ENCODE data around the gene OSTM1. TPM values are rescaled to one million over a fixed set of nuclear protein-coding genes. Genes with fewer than 3 reads are reported as not detected.

OSTM1 gene
- polyA plus RNA-seq, 1 of the 3 experiments (the other 2 are of a cell fraction), result 10.1 TPM

DNA sequence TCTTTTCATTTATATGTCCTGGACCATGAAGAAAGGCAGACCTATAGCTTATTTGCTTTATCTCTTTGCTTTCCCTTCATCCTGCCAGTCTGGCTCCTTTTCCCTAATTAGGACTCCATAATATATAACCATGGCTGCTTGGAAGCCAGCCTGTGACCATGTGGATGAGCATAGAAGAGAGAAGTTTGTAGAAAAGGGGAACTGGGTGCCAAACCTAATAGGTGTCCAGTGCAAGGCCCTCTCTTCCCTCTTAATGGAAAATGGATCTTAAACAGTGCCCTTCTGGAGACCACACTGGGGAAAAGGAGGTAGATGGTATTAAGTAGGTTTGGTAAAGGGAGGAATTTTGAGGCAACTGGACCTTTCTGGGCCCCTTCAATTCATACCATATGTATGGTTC, 16.7 kb upstream of the OSTM1 start:
- Histone ChIP-seq H3K9me2 (no peaks in the 10 kb centered on the region), H3K4me1 (ENCODE audit: control insufficient read depth in 1 of 2, insufficient read depth in 2 of 2, low read depth in 1 of 2, low read length in 1 of 2) (no peaks in the 10 kb centered on the region), H2AFZ (ENCODE audit: low read depth) (no peak overlapping the region), H3K9me3 (no peaks in the 10 kb centered on the region), H3F3A (replicated peaks; ENCODE audit: insufficient read depth) (no peaks in the 10 kb centered on the region), H3K79me2 (ENCODE audit: insufficient read depth) (no peaks in the 10 kb centered on the region), H3K36me3 (replicated peaks in 1 of 2; ENCODE audit: control insufficient read depth in 1 of 2, insufficient read depth in 2 of 2, low read length in 1 of 2) (no peaks in the 10 kb centered on the region), H3K9ac (no peak overlapping the region), H3K4me2 (no peak overlapping the region), H3K27ac (ENCODE audit: low read depth in 2 of 2, low read length in 1 of 2) (no peak overlapping the region), H3K27me3 (ENCODE audit: insufficient read depth) (no peaks in the 10 kb centered on the region), H3K4me3 (ENCODE audit: low read depth in 2 of 2, low read length in 1 of 2) (no peak overlapping the region), H4K20me1 (ENCODE audit: insufficient read depth) (no peaks in the 10 kb centered on the region)
- DNase-seq, result no peak
- ChIA-PET POLR2A (no interaction called here), CTCF (interaction anchor here (1.1 to 1.5 kb wide), 3 partner anchors 110 to 406 kb away, joined by 3 to 4 read pairs (median 3); no protein-coding TSS in a partner anchor)
- TF ChIP-seq TCF12 (IDR thresholded peaks at IDR 0.05) (no peak), TEAD4 (IDR thresholded peaks at IDR 0.05; ENCODE audit: borderline replicate concordance, insufficient read depth) (no peak), NFIC (IDR thresholded peaks at IDR 0.05; ENCODE audit: borderline replicate concordance) (no peak), FOXJ3 (CRISPR knock-in tag; IDR thresholded peaks at IDR 0.05) (no peak), FOSL2 (IDR thresholded peaks at IDR 0.05; ENCODE audit: borderline replicate concordance, low read depth) (no peak), RFX5 (IDR thresholded peaks at IDR 0.05; ENCODE audit: low read length) (no peak), PBX3 (IDR thresholded peaks at IDR 0.05) (no peak), GATA2 (CRISPR knock-in tag; IDR thresholded peaks at IDR 0.05) (no peak), RXRA (IDR thresholded peaks at IDR 0.05; ENCODE audit: borderline replicate concordance, low read depth) (no peak), SMC3 (IDR thresholded peaks at IDR 0.05; ENCODE audit: low read depth, low read length) (no peak), ELF1 (IDR thresholded peaks at IDR 0.05) (no peak), RAD21 (IDR thresholded peaks at IDR 0.05; ENCODE audit: low read length) (no peak), MEF2A (IDR thresholded peaks at IDR 0.05; ENCODE audit: borderline replicate concordance, low read depth) (no peak), YY1 (IDR thresholded peaks at IDR 0.05; ENCODE audit: low read depth) (no peak), EZH2phosphoT487 (IDR thresholded peaks at IDR 0.05; ENCODE audit: borderline replicate concordance, low read depth) (no peak), CHD2 (IDR thresholded peaks at IDR 0.05; ENCODE audit: low read length, partially characterized antibody) (no peak), JUND (IDR thresholded peaks at IDR 0.05) (no peak), EP300 (IDR thresholded peaks at IDR 0.05; ENCODE audit: borderline replicate concordance in 1 of 2, low read depth in 1 of 2, low read length in 1 of 2) (no peak)
- TF ChIP-seq, protein P1, sequence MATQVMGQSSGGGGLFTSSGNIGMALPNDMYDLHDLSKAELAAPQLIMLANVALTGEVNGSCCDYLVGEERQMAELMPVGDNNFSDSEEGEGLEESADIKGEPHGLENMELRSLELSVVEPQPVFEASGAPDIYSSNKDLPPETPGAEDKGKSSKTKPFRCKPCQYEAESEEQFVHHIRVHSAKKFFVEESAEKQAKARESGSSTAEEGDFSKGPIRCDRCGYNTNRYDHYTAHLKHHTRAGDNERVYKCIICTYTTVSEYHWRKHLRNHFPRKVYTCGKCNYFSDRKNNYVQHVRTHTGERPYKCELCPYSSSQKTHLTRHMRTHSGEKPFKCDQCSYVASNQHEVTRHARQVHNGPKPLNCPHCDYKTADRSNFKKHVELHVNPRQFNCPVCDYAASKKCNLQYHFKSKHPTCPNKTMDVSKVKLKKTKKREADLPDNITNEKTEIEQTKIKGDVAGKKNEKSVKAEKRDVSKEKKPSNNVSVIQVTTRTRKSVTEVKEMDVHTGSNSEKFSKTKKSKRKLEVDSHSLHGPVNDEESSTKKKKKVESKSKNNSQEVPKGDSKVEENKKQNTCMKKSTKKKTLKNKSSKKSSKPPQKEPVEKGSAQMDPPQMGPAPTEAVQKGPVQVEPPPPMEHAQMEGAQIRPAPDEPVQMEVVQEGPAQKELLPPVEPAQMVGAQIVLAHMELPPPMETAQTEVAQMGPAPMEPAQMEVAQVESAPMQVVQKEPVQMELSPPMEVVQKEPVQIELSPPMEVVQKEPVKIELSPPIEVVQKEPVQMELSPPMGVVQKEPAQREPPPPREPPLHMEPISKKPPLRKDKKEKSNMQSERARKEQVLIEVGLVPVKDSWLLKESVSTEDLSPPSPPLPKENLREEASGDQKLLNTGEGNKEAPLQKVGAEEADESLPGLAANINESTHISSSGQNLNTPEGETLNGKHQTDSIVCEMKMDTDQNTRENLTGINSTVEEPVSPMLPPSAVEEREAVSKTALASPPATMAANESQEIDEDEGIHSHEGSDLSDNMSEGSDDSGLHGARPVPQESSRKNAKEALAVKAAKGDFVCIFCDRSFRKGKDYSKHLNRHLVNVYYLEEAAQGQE (IDR thresholded peaks at IDR 0.05; ENCODE audit: low read depth, low read length), result no peak
- TF ChIP-seq, protein P2, sequence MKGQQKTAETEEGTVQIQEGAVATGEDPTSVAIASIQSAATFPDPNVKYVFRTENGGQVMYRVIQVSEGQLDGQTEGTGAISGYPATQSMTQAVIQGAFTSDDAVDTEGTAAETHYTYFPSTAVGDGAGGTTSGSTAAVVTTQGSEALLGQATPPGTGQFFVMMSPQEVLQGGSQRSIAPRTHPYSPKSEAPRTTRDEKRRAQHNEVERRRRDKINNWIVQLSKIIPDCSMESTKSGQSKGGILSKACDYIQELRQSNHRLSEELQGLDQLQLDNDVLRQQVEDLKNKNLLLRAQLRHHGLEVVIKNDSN (IDR thresholded peaks at IDR 0.05; ENCODE audit: borderline replicate concordance, low read depth), result no peak

All from SK-N-SH (cell line).